Measurements from ENCODE around the gene AARS2. TPM values are rescaled to one million over a fixed set of nuclear protein-coding genes. Genes with fewer than 3 reads are reported as not detected.

The AARS2 gene
- total and polyA plus RNA-seq, 2 of the 8 experiments (the other 6 are each of a cell fraction or from before 2014, with no cell fraction given) = 8.6 to 20.4 TPM

- H3K4me3 ChIP-seq (ENCODE audit: extremely low read depth in 1 of 4, insufficient read depth in 2 of 4, low read depth in 3 of 4, low read length in 4 of 4) = peak overlapping the region; percentile 67 to 85 (median 75)
- no peak overlapping the region for H3K23ac ChIP-seq (ENCODE audit: insufficient read length)
- H3K23me2 ChIP-seq (ENCODE audit: low read depth, low read length) = peaks cover 11% of the 10 kb centered on the region
- DNase-seq (ENCODE audit: low read depth in 1 of 2, low spot score in 2 of 2) (no peak), FAIRE-seq (no peak)
- H3K4me1 ChIP-seq (replicated peaks in 1 of 4; ENCODE audit: control insufficient read depth in 3 of 4, insufficient read depth in 4 of 4, low read length in 3 of 4) = peaks cover 0 to 16% (median 6%) of the 10 kb centered on the region in 4 experiments; a peak in 4 of 7 replicates
- peak overlapping the region; percentile 58 to 82 for H3K4me2 ChIP-seq (ENCODE audit: insufficient read depth in 1 of 2, low read depth in 2 of 2, low read length in 2 of 2)
- peak overlapping the region; percentile 74 to 86 (median 81) for H3K9ac ChIP-seq (replicated peaks in 1 of 4; ENCODE audit: extremely low read depth in 1 of 4, low read depth in 3 of 4, low read length in 3 of 4)
- H3K36me3 ChIP-seq (ENCODE audit: control insufficient read depth in 2 of 4, insufficient read depth in 4 of 4, low read length in 3 of 4) = peaks cover 22 to 45% (median 42%) of the 10 kb centered on the region in 4 experiments
- H4K5ac ChIP-seq (ENCODE audit: insufficient read length, low read depth, low read length) = peak overlapping the region; percentile 20
- no peak overlapping the region for H2BK12ac ChIP-seq (ENCODE audit: low read depth, low read length)
- no peak overlapping the region for H2BK120ac ChIP-seq (replicated peaks; ENCODE audit: low read depth, low read length)
- no peaks in the 10 kb centered on the region for H3K9me3 ChIP-seq (ENCODE audit: insufficient read depth in 2 of 2, low read depth in 1 of 2, low read length in 1 of 2)
- ChIA-PET CTCF (ENCODE audit: partially characterized antibody) (interaction anchor here (0.7 to 4.8 kb wide), 33 partner anchors 10 to 160 kb away, joined by 3 to 48 read pairs (median 4); partner anchors contain the start of genes CAPN11, HSP90AB1, SLC29A1 and TMEM151B), POLR2A (ENCODE audit: partially characterized antibody) (interaction anchor here (0.7 to 15.1 kb wide), 44 partner anchors 10 to 627 kb away, joined by 3 to 581 read pairs (median 5); partner anchors contain the start of genes AARS2, CAPN11, CDC5L and GTPBP2)
- H2BK20ac ChIP-seq (ENCODE audit: low read length) = no peak overlapping the region
- 6% methylated on average over 11 of the region's 12 CpGs; no CpG with 5 or more reads in 1 of the 2 experiments for WGBS, 2 experiments (ENCODE audit: extremely low coverage in 1 of 2, insufficient coverage in 1 of 2, insufficient read length in 1 of 2, insufficient replicate concordance in 2 of 2, low coverage in 1 of 2, low lambda C conversion rate in 2 of 2, missing lambda C conversion rate in 1 of 2)
- no peak overlapping the region for H2AFZ ChIP-seq (ENCODE audit: low read length)
- H3K27ac ChIP-seq (ENCODE audit: low read depth, low read length) = peak overlapping the region; percentile 88; the same call in 1 of the 2 replicates
- H3K79me1 ChIP-seq (ENCODE audit: low read depth, low read length) = no peaks in the 10 kb centered on the region; the same call in 1 of the 2 replicates
- no peak overlapping the region for H4K91ac ChIP-seq (replicated peaks; ENCODE audit: insufficient read length, low read length)
- H2AK5ac ChIP-seq (ENCODE audit: low read depth, low read length) = no peak overlapping the region
- H3K56ac ChIP-seq (replicated peaks; ENCODE audit: insufficient read length, low read depth, low read length) = peak overlapping the region; percentile 7
- no peak overlapping the region for H3K4ac ChIP-seq (replicated peaks; ENCODE audit: insufficient read length, low read depth, low read length)
- no peaks in the 10 kb centered on the region for H3K27me3 ChIP-seq (replicated peaks in 1 of 4; ENCODE audit: control insufficient read depth in 3 of 4, extremely low read depth in 1 of 4, insufficient read depth in 3 of 4, low read length in 3 of 4)
- H3K14ac ChIP-seq (ENCODE audit: insufficient read length) = no peak overlapping the region
- H3K79me2 ChIP-seq (ENCODE audit: control insufficient read depth in 1 of 2, insufficient read depth in 2 of 2, low read length in 2 of 2) = peaks cover 0 to 22% of the 10 kb centered on the region in 2 experiments; a peak in 2 of 4 replicates
- H2BK15ac ChIP-seq (ENCODE audit: low read length) = no peak overlapping the region
- H2BK5ac ChIP-seq (ENCODE audit: low read depth, low read length) = peak overlapping the region; percentile 92
- peaks cover 1 to 18% of the 10 kb centered on the region in 2 experiments for H4K20me1 ChIP-seq (replicated peaks in 1 of 2; ENCODE audit: control insufficient read depth in 1 of 2, insufficient read depth in 2 of 2, low read length in 2 of 2)
- no peak overlapping the region for H3K18ac ChIP-seq (ENCODE audit: extremely low read depth, low read length)
- H4K8ac ChIP-seq (ENCODE audit: extremely low read depth, insufficient read depth, low read length) = peak overlapping the region; percentile 89
- no peak for TF ChIP-seq TAF1 (IDR thresholded peaks at IDR 0.05; ENCODE audit: low read depth, low read length)
- TF ChIP-seq KDM5A (IDR thresholded peaks at IDR 0.05; ENCODE audit: low read length) = no peak
- no peak for TF ChIP-seq CBX5 (IDR thresholded peaks at IDR 0.05; ENCODE audit: low read depth, low read length)
- TF ChIP-seq CEBPB (IDR thresholded peaks at IDR 0.05; ENCODE audit: low read depth, low read length) = no peak
- no peak for TF ChIP-seq POU5F1 (IDR thresholded peaks at IDR 0.05; ENCODE audit: low read depth, low read length)
- no peak for TF ChIP-seq BCL11A (IDR thresholded peaks at IDR 0.05; ENCODE audit: low read depth in 2 of 2, low read length in 2 of 2)
- TF ChIP-seq CBX8 (IDR thresholded peaks at IDR 0.05; ENCODE audit: borderline replicate concordance, low read depth, low read length) = no peak
- TF ChIP-seq USF2 (IDR thresholded peaks at IDR 0.05; ENCODE audit: low read length) = no peak
Observed at GRCh38 chr6:44256775-44257024, 56.4 kb downstream of the AARS2 start.
